ENCODE data around the gene PARD3B. TPM values are rescaled to one million over a fixed set of nuclear protein-coding genes. Genes with fewer than 3 reads are reported as not detected.

Gene PARD3B
- total RNA-seq, 1 donor from 2014 or later, result 18.4 TPM

DNA sequence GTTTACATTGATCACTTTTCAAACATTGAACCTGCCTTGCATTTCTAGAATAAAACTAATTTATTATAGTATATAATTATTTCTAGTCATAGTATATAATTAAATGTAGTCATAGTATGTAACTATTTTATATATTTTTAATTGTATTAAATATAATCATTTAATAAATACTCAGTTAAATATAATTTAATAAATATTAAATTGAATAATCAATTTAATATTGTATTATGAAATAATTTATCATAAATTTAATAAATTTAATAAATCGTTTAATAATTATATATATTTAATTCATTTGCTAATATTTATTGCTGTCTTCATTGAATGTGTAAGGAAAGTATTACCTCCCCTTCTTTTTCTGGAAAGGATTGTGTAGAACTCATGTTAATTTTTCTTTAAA is 911.4 kb downstream of the PARD3B start:
- Mint-ChIP-seq H3K4me3 (no peak overlapping the region), H3K27ac (ENCODE audit: unreplicated experiment) (no peak overlapping the region), H3K36me3 (ENCODE audit: low read depth) (peaks cover 2% of the 10 kb centered on the region), H3K9me3 (peaks cover 3% of the 10 kb centered on the region), H3K27me3 (ENCODE audit: low read depth) (no peaks in the 10 kb centered on the region), H3K4me1 (no peaks in the 10 kb centered on the region)
- DNase-seq (ENCODE audit: low read depth, low spot score), result no peak
- TF ChIP-seq, protein P1, sequence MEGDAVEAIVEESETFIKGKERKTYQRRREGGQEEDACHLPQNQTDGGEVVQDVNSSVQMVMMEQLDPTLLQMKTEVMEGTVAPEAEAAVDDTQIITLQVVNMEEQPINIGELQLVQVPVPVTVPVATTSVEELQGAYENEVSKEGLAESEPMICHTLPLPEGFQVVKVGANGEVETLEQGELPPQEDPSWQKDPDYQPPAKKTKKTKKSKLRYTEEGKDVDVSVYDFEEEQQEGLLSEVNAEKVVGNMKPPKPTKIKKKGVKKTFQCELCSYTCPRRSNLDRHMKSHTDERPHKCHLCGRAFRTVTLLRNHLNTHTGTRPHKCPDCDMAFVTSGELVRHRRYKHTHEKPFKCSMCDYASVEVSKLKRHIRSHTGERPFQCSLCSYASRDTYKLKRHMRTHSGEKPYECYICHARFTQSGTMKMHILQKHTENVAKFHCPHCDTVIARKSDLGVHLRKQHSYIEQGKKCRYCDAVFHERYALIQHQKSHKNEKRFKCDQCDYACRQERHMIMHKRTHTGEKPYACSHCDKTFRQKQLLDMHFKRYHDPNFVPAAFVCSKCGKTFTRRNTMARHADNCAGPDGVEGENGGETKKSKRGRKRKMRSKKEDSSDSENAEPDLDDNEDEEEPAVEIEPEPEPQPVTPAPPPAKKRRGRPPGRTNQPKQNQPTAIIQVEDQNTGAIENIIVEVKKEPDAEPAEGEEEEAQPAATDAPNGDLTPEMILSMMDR (conservative IDR thresholded peaks at IDR 0.05), result no peak

DNA sequence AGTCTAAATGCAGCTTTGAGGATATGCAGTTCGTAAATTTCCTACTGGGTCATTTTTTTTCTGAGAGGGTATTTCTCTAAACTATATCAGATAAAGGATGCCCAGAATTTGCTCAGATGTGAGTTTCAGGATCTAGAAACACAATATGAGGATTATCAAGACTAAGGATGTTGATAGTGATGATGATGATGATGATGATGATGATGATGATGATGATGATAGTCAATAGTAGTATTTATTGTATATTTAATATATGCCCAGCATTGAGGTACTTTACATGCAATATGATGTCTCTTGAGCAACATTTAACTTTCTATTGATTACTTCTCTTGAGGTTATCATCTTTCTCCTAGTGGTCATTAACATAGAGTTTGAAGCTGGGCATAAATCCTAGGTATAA is 914.9 kb downstream of the PARD3B start:
- no peak for DNase-seq (ENCODE audit: low read depth, low spot score)
- TF ChIP-seq, protein P1 (conservative IDR thresholded peaks at IDR 0.05), result no peak
- H3K36me3 Mint-ChIP-seq (ENCODE audit: low read depth), result peaks cover 2% of the 10 kb centered on the region

DNA sequence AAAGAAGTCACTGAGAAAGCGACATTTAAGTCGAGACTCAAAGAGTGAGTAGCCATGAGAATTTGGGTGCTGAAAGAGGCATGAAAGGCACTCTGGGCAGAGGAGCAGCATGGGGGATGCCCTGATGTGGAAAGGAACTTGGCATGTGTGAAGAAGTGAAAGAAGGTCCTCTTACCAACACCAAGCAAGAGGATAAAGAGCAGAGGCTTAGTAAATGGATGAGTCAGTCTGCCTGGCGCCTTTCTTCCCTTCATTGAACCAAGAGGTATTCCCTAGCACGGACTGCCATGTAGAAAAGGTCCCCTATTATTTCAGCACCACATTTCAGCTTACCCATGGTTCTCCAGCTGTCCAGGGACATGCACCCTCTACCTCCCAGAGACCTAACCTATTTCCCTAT is 915.9 kb downstream of the PARD3B start:
- Mint-ChIP-seq H3K27ac (ENCODE audit: unreplicated experiment) (no peak overlapping the region), H3K36me3 (ENCODE audit: low read depth) (no peaks in the 10 kb centered on the region), H3K4me3 (no peak overlapping the region), H3K27me3 (ENCODE audit: low read depth) (no peaks in the 10 kb centered on the region), H3K9me3 (no peaks in the 10 kb centered on the region), H3K4me1 (no peaks in the 10 kb centered on the region)
- TF ChIP-seq, protein P1 (conservative IDR thresholded peaks at IDR 0.05), result no peak
- DNase-seq (ENCODE audit: low read depth, low spot score), result no peak

More for the DNA sequence above, 914.9 kb downstream of the PARD3B start:
- Mint-ChIP-seq H3K27ac (ENCODE audit: unreplicated experiment) (no peak overlapping the region), H3K4me3 (no peak overlapping the region), H3K9me3 (peaks cover 3% of the 10 kb centered on the region), H3K27me3 (ENCODE audit: low read depth) (no peaks in the 10 kb centered on the region), H3K4me1 (no peaks in the 10 kb centered on the region)

DNA sequence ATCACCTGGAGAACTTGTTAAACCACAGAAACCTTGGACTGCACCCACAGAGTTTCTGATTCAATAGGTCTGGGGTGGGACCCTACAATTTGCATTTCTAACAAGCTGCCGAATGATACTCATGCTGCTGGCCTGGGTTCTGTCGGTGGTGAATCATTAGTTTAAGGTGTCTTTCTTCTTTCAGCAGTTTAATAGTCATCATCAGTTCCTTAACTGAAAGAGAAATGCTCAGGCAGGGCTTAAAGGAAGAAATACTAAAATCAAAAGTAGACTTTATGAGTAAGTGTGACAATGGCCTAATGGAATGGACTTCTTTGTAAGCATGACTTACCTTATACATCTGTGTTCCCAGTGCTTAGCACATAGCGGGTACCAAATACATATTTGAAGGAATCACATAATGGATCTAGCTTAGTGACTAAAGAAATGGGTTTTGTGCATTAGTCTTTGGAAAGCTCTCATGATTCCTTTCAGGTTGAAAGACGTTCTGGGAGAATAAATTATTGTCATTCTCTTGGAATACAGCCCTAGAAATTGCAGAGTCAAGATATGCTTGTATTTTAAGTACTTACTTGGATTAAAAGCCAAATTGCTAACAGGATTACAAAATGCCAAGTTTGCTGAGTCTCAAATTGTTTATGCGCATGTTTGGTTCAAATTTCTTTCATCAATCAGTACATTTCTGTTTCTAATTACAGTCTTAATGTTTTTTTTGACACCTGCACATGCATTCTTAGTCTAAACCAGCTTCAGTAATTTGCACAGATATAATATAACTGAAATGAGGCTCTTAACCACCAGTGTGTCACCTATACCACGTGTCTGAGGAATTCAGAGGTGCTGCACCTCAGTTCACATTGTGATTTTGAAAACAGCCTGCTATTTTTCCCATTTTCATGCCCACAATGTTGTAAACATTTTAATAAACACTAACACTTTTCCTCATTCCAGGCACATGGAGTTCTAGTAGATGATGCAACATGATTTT is 916.7 kb downstream of the PARD3B start:
- DNase-seq (ENCODE audit: low read depth, low spot score), result no peak
- Mint-ChIP-seq H3K4me3 (no peak overlapping the region), H3K27ac (ENCODE audit: unreplicated experiment) (no peak overlapping the region), H3K4me1 (no peaks in the 10 kb centered on the region), H3K27me3 (ENCODE audit: low read depth) (no peaks in the 10 kb centered on the region), H3K9me3 (no peaks in the 10 kb centered on the region), H3K36me3 (ENCODE audit: low read depth) (no peaks in the 10 kb centered on the region)
- TF ChIP-seq, protein P1 (conservative IDR thresholded peaks at IDR 0.05), result no peak

DNA sequence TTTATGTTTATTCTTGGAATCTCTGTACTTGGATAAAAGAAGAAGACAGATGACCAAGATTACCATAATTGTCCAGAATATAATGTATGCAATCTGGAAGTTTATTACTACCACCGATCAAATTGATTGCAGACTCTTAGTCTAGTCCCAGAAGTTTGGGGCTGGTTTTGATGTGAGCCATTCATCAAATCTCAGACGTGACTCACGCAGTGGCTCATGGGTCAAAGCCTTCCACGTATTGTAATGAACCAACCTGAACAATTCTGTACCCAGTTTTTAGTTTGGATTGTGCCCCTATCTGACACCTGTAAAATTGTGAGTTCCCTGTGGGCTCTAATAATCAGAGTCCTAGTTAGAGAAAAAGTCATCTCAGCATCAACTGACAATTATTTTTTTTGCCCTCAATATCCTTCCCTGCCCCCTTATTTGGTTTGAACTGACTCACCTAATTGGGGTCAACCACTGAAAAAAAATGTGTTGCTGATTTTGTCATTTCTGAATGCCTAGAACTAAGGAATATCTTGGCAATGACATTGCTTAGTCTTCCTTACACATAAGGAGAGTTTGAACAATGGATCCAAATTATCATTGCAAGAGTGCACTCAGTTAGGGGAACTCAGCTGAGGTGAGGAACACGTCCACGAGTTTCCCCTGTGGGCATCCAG is 917.5 kb downstream of the PARD3B start:
- H3K4me1 Mint-ChIP-seq, result no peaks in the 10 kb centered on the region
- H3K4me3 Mint-ChIP-seq, result no peak overlapping the region
- no peak overlapping the region for H3K27ac Mint-ChIP-seq (ENCODE audit: unreplicated experiment)
- H3K27me3 Mint-ChIP-seq (ENCODE audit: low read depth), result no peaks in the 10 kb centered on the region
- TF ChIP-seq, protein P1 (conservative IDR thresholded peaks at IDR 0.05), result no peak
- no peaks in the 10 kb centered on the region for H3K9me3 Mint-ChIP-seq
- H3K36me3 Mint-ChIP-seq (ENCODE audit: low read depth), result no peaks in the 10 kb centered on the region
- no peak for DNase-seq (ENCODE audit: low read depth, low spot score)

All from neural crest cell (in vitro differentiated cells).